SU-DHL-6 (cell line): ENCODE data around the gene OSM.

Source experiments
- H2AFZ ChIP-seq: fragments of 200-600 bp; sonication (generic); 2 replicates; pipeline ENCODE4 v1.6.1; 2014; ENCODE audit warnings: low read depth, mild to moderate bottlenecking, moderate library complexity, mixed read lengths, antibody characterized with exemption, low read length; ENCODE audit not compliant: severe bottlenecking
- H3F3A ChIP-seq: fragments of 200-600 bp; shearing (Covaris generic); 2 replicates; pipeline ENCODE4 v1.6.0; 2016; ENCODE audit warnings: antibody characterized with exemption, mild to moderate bottlenecking; ENCODE audit not compliant: insufficient read depth
- H3K27ac ChIP-seq: fragments of 200-600 bp; sonication (generic); 2 replicates; pipeline ENCODE4 v1.5.1; 2016; ENCODE audit warnings: low read depth, mild to moderate bottlenecking, low read length, moderate library complexity, mixed read lengths
- H3K27me3 ChIP-seq: fragments of 200-600 bp; sonication (generic), shearing (Covaris generic); 2 replicates; pipeline ENCODE4 v1.6.0; 2014; ENCODE audit warnings: mild to moderate bottlenecking, low read length
- H3K36me3 ChIP-seq: fragments of 200-600 bp; sonication (generic); 2 replicates; pipeline ENCODE4 v1.6.1; 2014; ENCODE audit warnings: mild to moderate bottlenecking, low read length, mixed read lengths
- H3K4me2 ChIP-seq: fragments of 300-600, 200-600 bp; shearing (Covaris generic), sonication (generic); 2 replicates; pipeline ENCODE4 v1.6.0; 2014; ENCODE audit warnings: low read length, low read depth, mild to moderate bottlenecking; ENCODE audit not compliant: poor library complexity, severe bottlenecking
- H3K4me3 ChIP-seq: fragments of 200-600 bp; sonication (generic); 2 replicates; pipeline ENCODE4 v1.5.1; 2014; ENCODE audit warnings: antibody characterized with exemption, low read length, mild to moderate bottlenecking, mixed read lengths; ENCODE audit not compliant: insufficient read depth, poor library complexity, severe bottlenecking
- H3K79me2 ChIP-seq: fragments of 200-600 bp; sonication (generic); 2 replicates; pipeline ENCODE4 v1.6.1; 2014; ENCODE audit warnings: mild to moderate bottlenecking, low read length, moderate library complexity; ENCODE audit not compliant: insufficient read depth
- H3K9ac ChIP-seq: fragments of 200-600 bp; sonication (generic); 2 replicates; pipeline ENCODE4 v1.7.0; 2014; ENCODE audit warnings: mild to moderate bottlenecking, low read length
- H3K9me2 ChIP-seq: fragments of 200-600 bp; sonication (generic); replicated peaks from 2 replicates; pipeline ENCODE4 v1.6.1; 2014; ENCODE audit warnings: low read length; ENCODE audit not compliant: insufficient read depth
- H3K9me3 ChIP-seq: fragments of 200-600 bp; sonication (generic); 2 replicates; pipeline ENCODE4 v1.6.1; 2014; ENCODE audit warnings: low read length, mixed read lengths; ENCODE audit not compliant: insufficient read depth
- H4K20me1 ChIP-seq: fragments of 200-600 bp; sonication (generic); 2 replicates; pipeline ENCODE4 v1.6.1; 2014; ENCODE audit warnings: low read depth, mild to moderate bottlenecking, antibody characterized with exemption, low read length, moderate library complexity, mixed read lengths
- EZH2phosphoT487 ChIP-seq: fragments of 200-600 bp; sonication (generic), shearing (Covaris generic); conservative IDR thresholded peaks from 2 replicates; pipeline ENCODE4 v1.6.1; 2018; ENCODE audit warnings: mild to moderate bottlenecking, antibody characterized with exemption, low read length, moderate library complexity, mixed read lengths
- TF ChIP-seq, protein P1 (sequence below): fragments of 200-600 bp; sonication (generic); IDR thresholded peaks from one replicate; pipeline ENCODE4 v1.5.1; 2017; ENCODE audit warnings: antibody characterized with exemption, mild to moderate bottlenecking, low read length, moderate library complexity; ENCODE audit not compliant: insufficient read depth, poor library complexity, severe bottlenecking

The OSM gene

GRCh38 chr22:30248484-30248883 lies 18.2 kb downstream of the OSM start:
- Histone ChIP-seq H3K27ac (no peak overlapping the region), H3K79me2 (no peaks in the 10 kb centered on the region), H3K4me2 (no peak overlapping the region)

DNA sequence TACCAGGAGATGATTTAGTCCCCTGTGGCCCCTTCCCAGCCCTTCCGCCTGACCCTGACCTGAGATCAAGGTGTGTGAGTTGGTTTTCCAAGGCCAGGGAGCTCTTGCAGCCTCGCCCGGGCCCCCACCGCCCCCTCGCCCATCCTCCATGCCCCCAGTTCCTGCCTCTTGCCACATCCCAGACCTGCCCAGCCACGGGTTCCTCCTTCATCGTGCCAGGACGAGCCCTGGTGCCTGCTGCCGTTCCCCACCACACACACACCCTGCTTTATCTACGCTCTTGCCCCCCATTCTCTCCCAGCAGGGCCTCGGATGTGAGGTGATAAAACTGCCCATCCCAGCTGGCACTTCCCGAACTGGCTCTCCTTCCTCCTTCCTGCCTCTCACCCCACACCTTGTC lies 18.7 kb downstream of the OSM start:
- Histone ChIP-seq H2AFZ (no peak overlapping the region), H3K9me3 (no peaks in the 10 kb centered on the region), H3K79me2 (no peaks in the 10 kb centered on the region), H3K9ac (no peak overlapping the region), H3K27ac (no peak overlapping the region), H3K4me3 (no peak overlapping the region), H3K27me3 (no peaks in the 10 kb centered on the region; the same call in 1 of the 2 replicates), H3F3A (no peaks in the 10 kb centered on the region), H4K20me1 (no peaks in the 10 kb centered on the region), H3K9me2 (no peaks in the 10 kb centered on the region), H3K4me2 (no peak overlapping the region), H3K36me3 (no peaks in the 10 kb centered on the region)
- TF ChIP-seq, protein P1, sequence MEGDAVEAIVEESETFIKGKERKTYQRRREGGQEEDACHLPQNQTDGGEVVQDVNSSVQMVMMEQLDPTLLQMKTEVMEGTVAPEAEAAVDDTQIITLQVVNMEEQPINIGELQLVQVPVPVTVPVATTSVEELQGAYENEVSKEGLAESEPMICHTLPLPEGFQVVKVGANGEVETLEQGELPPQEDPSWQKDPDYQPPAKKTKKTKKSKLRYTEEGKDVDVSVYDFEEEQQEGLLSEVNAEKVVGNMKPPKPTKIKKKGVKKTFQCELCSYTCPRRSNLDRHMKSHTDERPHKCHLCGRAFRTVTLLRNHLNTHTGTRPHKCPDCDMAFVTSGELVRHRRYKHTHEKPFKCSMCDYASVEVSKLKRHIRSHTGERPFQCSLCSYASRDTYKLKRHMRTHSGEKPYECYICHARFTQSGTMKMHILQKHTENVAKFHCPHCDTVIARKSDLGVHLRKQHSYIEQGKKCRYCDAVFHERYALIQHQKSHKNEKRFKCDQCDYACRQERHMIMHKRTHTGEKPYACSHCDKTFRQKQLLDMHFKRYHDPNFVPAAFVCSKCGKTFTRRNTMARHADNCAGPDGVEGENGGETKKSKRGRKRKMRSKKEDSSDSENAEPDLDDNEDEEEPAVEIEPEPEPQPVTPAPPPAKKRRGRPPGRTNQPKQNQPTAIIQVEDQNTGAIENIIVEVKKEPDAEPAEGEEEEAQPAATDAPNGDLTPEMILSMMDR, result no peak
- TF ChIP-seq EZH2phosphoT487, result no peak

More at GRCh38 chr22:30248484-30248883, 18.2 kb downstream of the OSM start:
- H3F3A ChIP-seq, result no peaks in the 10 kb centered on the region
- no peak overlapping the region for H3K4me3 ChIP-seq
- no peaks in the 10 kb centered on the region for H3K9me3 ChIP-seq
- no peaks in the 10 kb centered on the region for H3K36me3 ChIP-seq
- no peak overlapping the region for H2AFZ ChIP-seq
- no peaks in the 10 kb centered on the region for H4K20me1 ChIP-seq
- no peaks in the 10 kb centered on the region for H3K9me2 ChIP-seq
- no peaks in the 10 kb centered on the region; the same call in 1 of the 2 replicates for H3K27me3 ChIP-seq
- no peak overlapping the region for H3K9ac ChIP-seq
- no peak for TF ChIP-seq EZH2phosphoT487
- TF ChIP-seq, protein P1, result no peak

DNA sequence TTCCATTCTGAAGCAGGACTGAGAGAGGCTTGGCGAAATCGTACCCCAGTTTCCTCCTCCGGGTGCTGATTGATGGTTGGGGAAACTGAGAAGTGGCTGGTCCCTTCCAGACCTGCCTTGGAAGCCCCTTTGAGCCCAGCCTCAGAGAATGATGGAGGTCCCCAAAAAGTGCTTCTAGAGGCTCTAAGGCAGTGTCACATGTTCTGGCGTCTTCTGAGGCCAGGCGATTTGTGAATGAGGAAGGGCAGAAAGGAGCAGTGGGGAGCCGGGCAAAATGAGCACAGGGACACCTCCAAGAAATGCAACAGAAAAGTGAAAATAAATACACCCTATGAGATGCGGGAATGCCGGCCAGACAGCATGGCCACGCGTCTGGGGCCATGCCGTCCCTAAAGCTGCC lies 19.1 kb downstream of the OSM start:
- Histone ChIP-seq H3F3A (no peaks in the 10 kb centered on the region), H3K27me3 (no peaks in the 10 kb centered on the region; the same call in 1 of the 2 replicates), H3K9me3 (no peaks in the 10 kb centered on the region), H3K4me3 (no peak overlapping the region), H3K4me2 (no peak overlapping the region), H2AFZ (no peak overlapping the region), H3K36me3 (no peaks in the 10 kb centered on the region), H4K20me1 (no peaks in the 10 kb centered on the region), H3K27ac (no peak overlapping the region), H3K9me2 (no peaks in the 10 kb centered on the region), H3K9ac (no peak overlapping the region), H3K79me2 (no peaks in the 10 kb centered on the region)
- no peak for TF ChIP-seq EZH2phosphoT487
- TF ChIP-seq, protein P1, result no peak
